Progenitor cell of endocrine pancreas (in vitro differentiated cells): ENCODE measurements around the gene SLC35G1. TPM values are rescaled to one million over a fixed set of nuclear protein-coding genes. Genes with fewer than 3 reads are reported as not detected.
A peak's percentile ranks its signal among the peaks of the same experiment; 100 is the strongest.

Experiments used
- DNase-seq: peaks from one replicate; pipeline ENCODE4 v3.0.0; 2021; ENCODE audit warnings: low spot score; ENCODE audit not compliant: unreplicated experiment
- H3K27ac Mint-ChIP-seq: 2 replicates; pipeline ENCODE4 v1.8.0; 2021; ENCODE audit warnings: mild to moderate bottlenecking, moderate library complexity, mixed read lengths
- H3K27me3 Mint-ChIP-seq: 2 replicates; pipeline ENCODE4 v1.8.0; 2021; ENCODE audit warnings: mixed read lengths
- H3K36me3 Mint-ChIP-seq: 2 replicates; pipeline ENCODE4 v1.8.0; 2022; ENCODE audit warnings: mixed read lengths; ENCODE audit not compliant: insufficient read depth
- H3K4me1 Mint-ChIP-seq: 2 replicates; pipeline ENCODE4 v1.8.0; 2021; ENCODE audit warnings: low read depth, mixed read lengths
- H3K4me3 Mint-ChIP-seq: 2 replicates; pipeline ENCODE4 v1.8.0; 2021; ENCODE audit warnings: low read depth, mild to moderate bottlenecking, moderate library complexity, mixed read lengths
- H3K9me3 Mint-ChIP-seq: 2 replicates; pipeline ENCODE4 v1.8.0; 2021; ENCODE audit warnings: low read depth, mixed read lengths
- total RNA-seq: library from RNA; stranded (reverse); gene quantifications from 2 replicates; pipeline ENCODE4 v1.2.1, GENCODE V29; 2021
- TF ChIP-seq, protein P1 (sequence below): fragments of 200-600 bp; sonication (generic); IDR thresholded peaks from one replicate; pipeline ENCODE4 v1.5.0; 2021; ENCODE audit warnings: antibody characterized with exemption, mild to moderate bottlenecking; ENCODE audit not compliant: unreplicated experiment

SLC35G1 gene
- total RNA-seq, 1 donor from 2014 or later = 7.3 TPM

DNA sequence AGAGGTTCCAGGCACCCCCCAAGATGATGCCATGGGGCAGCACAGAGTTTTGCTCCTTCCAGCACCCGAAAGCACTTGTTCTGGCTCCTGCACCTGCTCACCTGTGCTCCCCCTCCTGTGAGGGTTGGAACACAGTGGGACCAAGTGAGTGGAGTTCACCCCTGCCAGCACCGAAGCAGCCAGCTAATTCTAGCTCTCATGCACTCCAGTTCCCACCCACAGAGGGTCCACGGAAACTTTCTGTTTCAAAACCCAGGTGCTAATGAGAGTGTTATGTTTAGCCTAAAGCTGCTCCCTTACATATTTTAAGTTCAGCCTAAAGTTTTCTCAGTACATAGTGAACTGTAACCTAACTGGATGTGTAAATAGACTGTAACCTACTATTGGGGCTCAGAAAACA, 42.6 kb upstream of the SLC35G1 start:
- peaks cover 12% of the 10 kb centered on the region for H3K9me3 Mint-ChIP-seq

DNA sequence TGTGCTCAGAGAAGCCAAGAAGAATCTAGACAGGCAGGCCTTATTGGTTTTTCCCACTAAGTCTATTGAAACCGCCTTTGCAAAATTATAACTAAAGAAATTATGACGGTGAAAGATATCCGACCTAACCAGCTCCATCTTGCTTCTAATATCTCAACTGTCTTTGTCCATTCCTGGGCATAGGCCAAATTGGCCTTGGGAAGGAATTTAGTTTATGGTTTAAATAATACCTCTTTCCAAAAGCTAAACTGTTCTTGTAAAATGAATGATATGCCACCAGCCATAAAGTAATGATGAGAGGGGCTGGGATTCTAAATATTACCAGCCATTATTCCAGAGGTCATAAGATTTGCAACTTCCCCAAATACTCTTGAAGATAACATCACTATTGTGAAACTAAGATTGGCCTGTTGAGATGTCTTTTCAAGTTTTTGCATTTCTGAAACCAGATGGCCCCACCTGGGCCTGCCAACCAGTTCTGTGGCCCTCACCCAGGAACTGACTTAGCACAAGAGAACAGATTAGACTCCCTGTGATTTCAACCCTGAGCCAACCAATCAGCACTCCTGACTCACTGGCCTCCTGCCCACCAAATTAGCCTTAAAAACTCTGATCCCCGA, 41.2 kb upstream of the SLC35G1 start:
- H3K36me3 Mint-ChIP-seq = no peaks in the 10 kb centered on the region
- H3K4me1 Mint-ChIP-seq = peaks cover 7% of the 10 kb centered on the region
- H3K27ac Mint-ChIP-seq = no peak overlapping the region
- TF ChIP-seq, protein P1, sequence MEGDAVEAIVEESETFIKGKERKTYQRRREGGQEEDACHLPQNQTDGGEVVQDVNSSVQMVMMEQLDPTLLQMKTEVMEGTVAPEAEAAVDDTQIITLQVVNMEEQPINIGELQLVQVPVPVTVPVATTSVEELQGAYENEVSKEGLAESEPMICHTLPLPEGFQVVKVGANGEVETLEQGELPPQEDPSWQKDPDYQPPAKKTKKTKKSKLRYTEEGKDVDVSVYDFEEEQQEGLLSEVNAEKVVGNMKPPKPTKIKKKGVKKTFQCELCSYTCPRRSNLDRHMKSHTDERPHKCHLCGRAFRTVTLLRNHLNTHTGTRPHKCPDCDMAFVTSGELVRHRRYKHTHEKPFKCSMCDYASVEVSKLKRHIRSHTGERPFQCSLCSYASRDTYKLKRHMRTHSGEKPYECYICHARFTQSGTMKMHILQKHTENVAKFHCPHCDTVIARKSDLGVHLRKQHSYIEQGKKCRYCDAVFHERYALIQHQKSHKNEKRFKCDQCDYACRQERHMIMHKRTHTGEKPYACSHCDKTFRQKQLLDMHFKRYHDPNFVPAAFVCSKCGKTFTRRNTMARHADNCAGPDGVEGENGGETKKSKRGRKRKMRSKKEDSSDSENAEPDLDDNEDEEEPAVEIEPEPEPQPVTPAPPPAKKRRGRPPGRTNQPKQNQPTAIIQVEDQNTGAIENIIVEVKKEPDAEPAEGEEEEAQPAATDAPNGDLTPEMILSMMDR = no peak
- H3K4me3 Mint-ChIP-seq = no peak overlapping the region
- DNase-seq = no peak
- peaks cover 12% of the 10 kb centered on the region for H3K9me3 Mint-ChIP-seq
- peaks cover 8% of the 10 kb centered on the region for H3K27me3 Mint-ChIP-seq

More for the DNA sequence above, 42.6 kb upstream of the SLC35G1 start:
- H3K4me3 Mint-ChIP-seq = no peak overlapping the region
- no peak for DNase-seq
- TF ChIP-seq, protein P1 = no peak
- no peaks in the 10 kb centered on the region for H3K36me3 Mint-ChIP-seq
- H3K4me1 Mint-ChIP-seq = peaks cover 7% of the 10 kb centered on the region
- H3K27ac Mint-ChIP-seq = no peak overlapping the region
- H3K27me3 Mint-ChIP-seq = peaks cover 8% of the 10 kb centered on the region

DNA sequence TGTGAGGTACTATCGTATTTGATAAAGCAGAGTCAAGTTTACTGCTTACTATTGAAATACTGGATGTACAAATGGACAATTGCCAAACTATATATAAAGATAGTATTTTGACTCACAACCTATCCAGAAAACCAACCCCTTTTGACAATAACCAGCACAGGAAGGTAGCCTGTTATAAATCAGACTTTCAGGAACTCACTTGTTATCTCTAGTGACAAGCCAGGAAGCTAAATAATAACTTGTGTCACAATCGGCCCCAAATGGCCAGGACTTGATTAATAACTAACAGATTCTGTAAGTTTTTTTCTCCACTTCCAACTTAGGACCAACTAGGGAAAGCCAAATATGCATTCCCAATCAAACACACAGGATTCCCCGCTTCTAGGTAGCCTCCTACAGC, 38.8 kb upstream of the SLC35G1 start:
- Mint-ChIP-seq H3K4me1 (peaks cover 7% of the 10 kb centered on the region), H3K36me3 (no peaks in the 10 kb centered on the region), H3K4me3 (no peak overlapping the region), H3K9me3 (peaks cover 12% of the 10 kb centered on the region), H3K27me3 (peaks cover 8% of the 10 kb centered on the region), H3K27ac (no peak overlapping the region)
- TF ChIP-seq, protein P1 = no peak
- no peak for DNase-seq

DNA sequence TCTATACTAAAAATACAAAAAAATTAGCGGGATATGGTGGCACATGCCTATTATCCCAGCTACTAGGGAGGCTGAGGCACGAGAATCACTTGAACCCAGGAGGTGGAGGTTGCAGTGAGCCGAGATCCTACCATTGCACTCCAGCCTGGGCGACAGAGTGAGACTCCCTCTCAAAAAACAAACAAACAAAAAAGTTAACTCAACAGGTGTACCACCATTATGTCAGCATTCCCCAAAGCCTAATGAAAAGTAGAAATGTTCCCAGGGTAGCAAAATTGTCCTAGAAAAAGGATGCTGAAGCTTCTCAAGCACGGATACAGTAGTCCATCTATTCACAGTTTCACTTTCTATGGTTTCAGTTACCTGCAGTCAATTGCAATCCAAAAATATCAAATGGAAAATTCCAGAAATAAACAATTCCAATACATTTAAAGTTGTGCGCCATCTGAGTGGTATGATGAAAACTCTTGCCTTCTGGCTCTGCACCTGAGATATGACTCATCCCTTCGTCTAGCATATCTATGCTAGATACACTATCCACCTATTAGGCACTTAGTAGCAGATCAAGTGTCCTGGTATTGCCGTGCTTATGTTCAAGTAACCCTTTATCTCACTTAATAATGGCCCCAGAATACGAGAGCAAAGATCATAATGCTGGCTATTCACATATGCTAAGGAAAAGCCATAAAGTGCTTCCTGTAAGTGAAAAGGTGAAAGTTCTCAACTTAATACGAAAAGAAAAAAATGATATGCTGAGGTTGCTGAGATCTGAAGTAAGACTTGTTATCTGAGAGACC, 37.2 kb upstream of the SLC35G1 start:
- TF ChIP-seq, protein P1 = no peak
- Mint-ChIP-seq H3K36me3 (no peaks in the 10 kb centered on the region), H3K9me3 (peaks cover 13% of the 10 kb centered on the region), H3K27me3 (no peaks in the 10 kb centered on the region), H3K4me3 (no peak overlapping the region), H3K27ac (no peak overlapping the region), H3K4me1 (peaks cover 7% of the 10 kb centered on the region)
- no peak for DNase-seq

DNA sequence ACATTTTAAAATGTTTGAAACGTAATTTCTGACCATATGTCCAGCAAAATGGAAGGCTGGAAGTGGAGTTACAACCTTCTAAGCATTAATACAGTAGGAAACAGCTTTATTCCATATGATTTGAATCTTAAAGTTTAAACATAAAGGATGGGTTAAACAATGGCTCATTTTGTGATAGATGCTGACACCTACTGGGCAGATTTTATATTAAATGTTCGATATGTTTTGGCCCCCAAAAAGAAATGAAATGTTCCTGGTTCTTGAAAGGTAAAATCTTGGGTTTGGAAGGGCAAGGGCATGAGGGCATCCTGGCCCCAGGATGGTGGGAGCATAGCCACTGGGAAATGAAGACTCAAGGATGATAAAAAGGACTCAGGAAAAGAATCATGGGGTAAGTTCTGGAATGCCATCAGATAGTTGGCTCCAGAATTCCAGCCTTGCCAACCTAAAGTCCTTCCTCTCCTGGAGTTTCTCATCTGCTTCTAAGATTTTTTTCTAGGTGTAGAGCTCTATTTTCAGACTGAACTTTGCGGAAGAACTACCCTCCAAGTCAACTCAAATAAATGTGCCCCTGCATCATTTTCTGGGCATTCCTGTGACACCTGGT, 34.6 kb upstream of the SLC35G1 start:
- H3K27ac Mint-ChIP-seq = no peak overlapping the region
- DNase-seq = no peak
- no peaks in the 10 kb centered on the region for H3K27me3 Mint-ChIP-seq
- H3K4me1 Mint-ChIP-seq = peaks cover 7% of the 10 kb centered on the region
- no peaks in the 10 kb centered on the region for H3K36me3 Mint-ChIP-seq
- H3K9me3 Mint-ChIP-seq = peaks cover 3% of the 10 kb centered on the region
- TF ChIP-seq, protein P1 = peak; percentile 47
- no peak overlapping the region for H3K4me3 Mint-ChIP-seq
